Nephron (organoid): ENCODE data around the gene FAM135A.
A peak's percentile ranks its signal among the peaks of the same experiment; 100 is the strongest.

ENCODE experiments used
- H3K27ac Mint-ChIP-seq, 3 experiments: 2 replicates each; pipeline ENCODE4 v1.8.0; 2020; ENCODE audit warnings: mixed read lengths in 3 of 3, mild to moderate bottlenecking in 2 of 3, moderate library complexity in 1 of 3
- H3K27me3 Mint-ChIP-seq: 2 replicates; pipeline ENCODE4 v1.8.0; 2021; ENCODE audit warnings: low read depth, mild to moderate bottlenecking, moderate library complexity, mixed read lengths
- H3K36me3 Mint-ChIP-seq: 2 replicates; pipeline ENCODE4 v1.8.0; 2020; ENCODE audit warnings: low read depth, mixed read lengths
- H3K4me1 Mint-ChIP-seq: 2 replicates; pipeline ENCODE4 v1.8.0; 2020; ENCODE audit warnings: mixed read lengths
- H3K4me3 Mint-ChIP-seq, 3 experiments: 2 replicates each; pipeline ENCODE4 v1.8.0; 2020; ENCODE audit warnings: mild to moderate bottlenecking in 3 of 3, mixed read lengths in 3 of 3, moderate library complexity in 2 of 3
- H3K9me3 Mint-ChIP-seq: 2 replicates; pipeline ENCODE4 v1.8.0; 2020; ENCODE audit warnings: mixed read lengths
- CTCF ChIP-seq, 3 experiments: fragments of 200-600 bp; sonication (generic); IDR thresholded peaks; one replicate each; pipeline ENCODE4 v1.5.0; 2021; ENCODE audit warnings: antibody characterized with exemption in 3 of 3; ENCODE audit not compliant: unreplicated experiment in 3 of 3

Gene FAM135A

GRCh38 chr6:70507161-70507560 is 93.9 kb downstream of the FAM135A start:
- peaks cover 41% of the 10 kb centered on the region for H3K36me3 Mint-ChIP-seq
- H3K27ac Mint-ChIP-seq = no peak overlapping the region
- H3K27me3 Mint-ChIP-seq = no peaks in the 10 kb centered on the region
- TF ChIP-seq CTCF (IDR thresholded peaks at IDR 0.05; ENCODE audit: unreplicated experiment in 3 of 3) = no peak
- peaks cover 4% of the 10 kb centered on the region for H3K4me1 Mint-ChIP-seq
- H3K4me3 Mint-ChIP-seq = no peak overlapping the region
- peaks cover 26% of the 10 kb centered on the region for H3K9me3 Mint-ChIP-seq

GRCh38 chr6:70508953-70509352 is 95.6 kb downstream of the FAM135A start:
- TF ChIP-seq CTCF (IDR thresholded peaks at IDR 0.05; ENCODE audit: unreplicated experiment in 3 of 3) = no peak
- Mint-ChIP-seq H3K9me3 (peaks cover 12% of the 10 kb centered on the region), H3K36me3 (peaks cover 25% of the 10 kb centered on the region), H3K4me1 (peaks cover 4% of the 10 kb centered on the region), H3K27ac (peak overlapping the region in 2 of 3 experiments; percentile 48 to 62), H3K4me3 (no peak overlapping the region), H3K27me3 (no peaks in the 10 kb centered on the region)

- no peak for TF ChIP-seq CTCF (IDR thresholded peaks at IDR 0.05; ENCODE audit: unreplicated experiment in 3 of 3)
- no peak overlapping the region for H3K4me3 Mint-ChIP-seq
- peaks cover 2% of the 10 kb centered on the region for H3K9me3 Mint-ChIP-seq
- H3K27me3 Mint-ChIP-seq = no peaks in the 10 kb centered on the region
- peaks cover 4% of the 10 kb centered on the region for H3K4me1 Mint-ChIP-seq
- peaks cover 17% of the 10 kb centered on the region for H3K36me3 Mint-ChIP-seq
- H3K27ac Mint-ChIP-seq = no peak overlapping the region
Observed at GRCh38 chr6:70510600-70510999, 97.3 kb downstream of the FAM135A start.

- peaks cover 8% of the 10 kb centered on the region for H3K36me3 Mint-ChIP-seq
- no peak overlapping the region for H3K4me3 Mint-ChIP-seq
- TF ChIP-seq CTCF (IDR thresholded peaks at IDR 0.05; ENCODE audit: unreplicated experiment in 3 of 3) = no peak
- H3K27ac Mint-ChIP-seq = no peak overlapping the region
- H3K4me1 Mint-ChIP-seq = no peaks in the 10 kb centered on the region
- H3K9me3 Mint-ChIP-seq = no peaks in the 10 kb centered on the region
- H3K27me3 Mint-ChIP-seq = no peaks in the 10 kb centered on the region
Observed at GRCh38 chr6:70518723-70519122, 105.4 kb downstream of the FAM135A start.

GRCh38 chr6:70520575-70520974 is 107.3 kb downstream of the FAM135A start:
- no peak overlapping the region for H3K27ac Mint-ChIP-seq
- H3K4me3 Mint-ChIP-seq = no peak overlapping the region
- peaks cover 4% of the 10 kb centered on the region for H3K36me3 Mint-ChIP-seq
- no peaks in the 10 kb centered on the region for H3K27me3 Mint-ChIP-seq
- H3K4me1 Mint-ChIP-seq = no peaks in the 10 kb centered on the region
- TF ChIP-seq CTCF (IDR thresholded peaks at IDR 0.05; ENCODE audit: unreplicated experiment in 3 of 3) = peak in 2 of 3 experiments; percentile 24 to 52
- no peaks in the 10 kb centered on the region for H3K9me3 Mint-ChIP-seq

GRCh38 chr6:70524721-70525286 is 111.5 kb downstream of the FAM135A start:
- no peak for TF ChIP-seq CTCF (IDR thresholded peaks at IDR 0.05; ENCODE audit: unreplicated experiment in 3 of 3)
- Mint-ChIP-seq H3K9me3 (no peaks in the 10 kb centered on the region), H3K27me3 (no peaks in the 10 kb centered on the region), H3K36me3 (peaks cover 7% of the 10 kb centered on the region), H3K4me1 (no peaks in the 10 kb centered on the region), H3K27ac (no peak overlapping the region), H3K4me3 (no peak overlapping the region)
